K562 (cell line): ENCODE results near the gene XYLB. TPM values are rescaled to one million over a fixed set of nuclear protein-coding genes. Genes with fewer than 3 reads are reported as not detected.

Experiments used
- ARHGAP35 ChIP-seq: fragments of 450-650 bp; IDR thresholded peaks from 2 replicates; pipeline ENCODE4 v1.6.1; 2018; ENCODE audit not compliant: partially characterized antibody
- CEBPG ChIP-seq, 3 experiments: fragments of 200-800 bp in 1 of 3; sonication (Bioruptor generic) in 1 of 3; sonication (generic) in 1 of 3; formaldehyde crosslinking in 1 of 3; IDR thresholded peaks in 2 of 3; conservative IDR thresholded peaks in 1 of 3; 2 replicates each; pipeline versions ENCODE4 v1.6.1 to v1.8.0; 2016 to 2022; ENCODE audit warnings: missing compliant biosample characterization in 2 of 3, missing genetic modification characterization in 2 of 3, mild to moderate bottlenecking in 1 of 3, missing genetic modification reagents in 1 of 3
- CHCHD3 ChIP-seq: fragments of 250-450 bp; sonication (Bioruptor Pico); IDR thresholded peaks from 2 replicates; pipeline ENCODE4 v2.1.2; 2022; ENCODE audit warnings: mild to moderate bottlenecking
- CUX1 ChIP-seq: fragments of 200-800 bp; sonication (Bioruptor generic); IDR thresholded peaks from 2 replicates; pipeline ENCODE4 v1.6.1; 2016; ENCODE audit warnings: missing genetic modification characterization, missing compliant biosample characterization
- DIDO1 ChIP-seq: fragments of 450-650 bp; IDR thresholded peaks from 2 replicates; pipeline ENCODE4 v1.6.1; 2016; ENCODE audit warnings: low read depth, missing biosample characterization, missing genetic modification characterization
- DNMT1 ChIP-seq: fragments of 450-650 bp; IDR thresholded peaks from 2 replicates; pipeline ENCODE4 v1.6.1; 2016; ENCODE audit warnings: antibody characterized with exemption, mild to moderate bottlenecking
- HCFC1 ChIP-seq: IDR thresholded peaks from 2 replicates; pipeline ENCODE4 v1.6.1; 2012; ENCODE audit warnings: low read depth, low read length, improper control_type of control experiment
- HMG20B ChIP-seq: fragments of 250-450 bp; sonication (Bioruptor Pico); IDR thresholded peaks from 2 replicates; pipeline ENCODE4 v1.5.0; 2021; ENCODE audit warnings: mild to moderate bottlenecking
- LARP7 ChIP-seq: fragments of 450-650 bp; IDR thresholded peaks from 2 replicates; pipeline ENCODE4 v1.6.1; 2016
- MCM7 ChIP-seq, 2 experiments: fragments of 450-650 bp; IDR thresholded peaks; 2 replicates each; pipeline ENCODE4 v1.6.1; 2016 to 2018
- MTA2 ChIP-seq: fragments of 450-650 bp; IDR thresholded peaks from 2 replicates; pipeline ENCODE4 v1.6.1; 2016; ENCODE audit warnings: low read depth
- NONO ChIP-seq, 2 experiments: fragments of 200-400 bp in 1 of 2; fragments of 450-650 bp in 1 of 2; formaldehyde crosslinking in 1 of 2; IDR thresholded peaks; 2 replicates each; pipeline ENCODE4 v1.6.1; 2017; ENCODE audit warnings: low read depth in 2 of 2, mild to moderate bottlenecking in 2 of 2, moderate library complexity in 2 of 2, low read length in 1 of 2
- POLR2AphosphoS5 ChIP-seq: IDR thresholded peaks from 2 replicates; pipeline ENCODE4 v1.6.1; 2011; ENCODE audit warnings: mild to moderate bottlenecking, low read depth, low read length, moderate library complexity; ENCODE audit not compliant: control insufficient read depth, insufficient read depth
- PTTG1 ChIP-seq: fragments of 450-650 bp; IDR thresholded peaks from 2 replicates; pipeline ENCODE4 v1.6.1; 2016; ENCODE audit warnings: low read depth, mild to moderate bottlenecking, missing genetic modification characterization, missing compliant biosample characterization
- RBBP5 ChIP-seq: fragments of 200-600 bp; sonication (generic); IDR thresholded peaks from 2 replicates; pipeline ENCODE4 v1.6.1; 2012; ENCODE audit warnings: borderline replicate concordance, mild to moderate bottlenecking, low read length, control low read depth, inconsistent platforms; ENCODE audit not compliant: insufficient read depth, poor library complexity, severe bottlenecking
- SMAD3 ChIP-seq: fragments of 450-650 bp; formaldehyde crosslinking; conservative IDR thresholded peaks from 2 replicates; pipeline ENCODE4 v1.4.0; 2020; ENCODE audit warnings: mild to moderate bottlenecking
- SRF ChIP-seq, 2 experiments: fragments of 250-450, 450-650 bp in 1 of 2; sonication (Bioruptor Pico) in 1 of 2; sonication (generic) in 1 of 2; formaldehyde crosslinking; IDR thresholded peaks; 2 replicates each; pipeline versions ENCODE4 v1.5.0 to v1.5.1; 2020 to 2022; ENCODE audit warnings: mild to moderate bottlenecking in 1 of 2, missing genetic modification reagents in 1 of 2
- TCF7 ChIP-seq: sonication (generic); IDR thresholded peaks from 2 replicates; pipeline ENCODE4 v1.6.1; 2016; ENCODE audit warnings: antibody characterized with exemption, borderline replicate concordance
- ZBTB8A ChIP-seq: fragments of 450-650 bp; IDR thresholded peaks from 2 replicates; pipeline ENCODE4 v1.6.1; 2018; ENCODE audit warnings: mild to moderate bottlenecking, moderate library complexity; ENCODE audit not compliant: partially characterized antibody
- ZC3H4 ChIP-seq: sonication (generic); formaldehyde crosslinking; IDR thresholded peaks from 2 replicates; pipeline ENCODE4 v1.9.0; 2021; ENCODE audit warnings: missing genetic modification reagents, borderline replicate concordance
- polyA plus RNA-seq, 8 experiments: library from polyadenylated mRNA; depleted of rRNA in 4 of 8; stranded (reverse) in 5 of 8; unstranded in 3 of 8; fragments of >200 nt; fragmentation: Nextera tagmentation in 2 of 8; fragmentation: Illumina TruSeq in 1 of 8; extraction: Ambion mirVana in 2 of 8; extraction: Trizol in 1 of 8; gene quantifications; 2 replicates each; pipeline versions ENCODE4 v1.2.1 to v1.2.3, GENCODE V29; 2011 to 2014; ENCODE audit warnings: inconsistent platforms in 1 of 8, missing spikeins in 1 of 8
- total RNA-seq, 7 experiments: library from RNA; depleted of rRNA in 6 of 7; stranded (reverse); fragments of >200 nt in 6 of 7; fragmentation: Illumina TruSeq in 2 of 7; extraction: Trizol in 2 of 7; gene quantifications; 2 replicates each; pipeline versions ENCODE4 v1.2.1 to v1.2.3, GENCODE V29; 2011 to 2021; ENCODE audit warnings: low replicate concordance in 1 of 7
- TF ChIP-seq, protein P1 (sequence below): fragments of 450-650 bp; formaldehyde crosslinking; IDR thresholded peaks from 2 replicates; pipeline ENCODE4 v1.4.0; 2020; ENCODE audit warnings: mild to moderate bottlenecking, moderate library complexity

The XYLB gene
- total and polyA plus RNA-seq, 9 of the 15 experiments (the other 6 are each of a cell fraction or from before 2014, with no cell fraction given): 4.0 to 20.2 (median 13.2) TPM

DNA sequence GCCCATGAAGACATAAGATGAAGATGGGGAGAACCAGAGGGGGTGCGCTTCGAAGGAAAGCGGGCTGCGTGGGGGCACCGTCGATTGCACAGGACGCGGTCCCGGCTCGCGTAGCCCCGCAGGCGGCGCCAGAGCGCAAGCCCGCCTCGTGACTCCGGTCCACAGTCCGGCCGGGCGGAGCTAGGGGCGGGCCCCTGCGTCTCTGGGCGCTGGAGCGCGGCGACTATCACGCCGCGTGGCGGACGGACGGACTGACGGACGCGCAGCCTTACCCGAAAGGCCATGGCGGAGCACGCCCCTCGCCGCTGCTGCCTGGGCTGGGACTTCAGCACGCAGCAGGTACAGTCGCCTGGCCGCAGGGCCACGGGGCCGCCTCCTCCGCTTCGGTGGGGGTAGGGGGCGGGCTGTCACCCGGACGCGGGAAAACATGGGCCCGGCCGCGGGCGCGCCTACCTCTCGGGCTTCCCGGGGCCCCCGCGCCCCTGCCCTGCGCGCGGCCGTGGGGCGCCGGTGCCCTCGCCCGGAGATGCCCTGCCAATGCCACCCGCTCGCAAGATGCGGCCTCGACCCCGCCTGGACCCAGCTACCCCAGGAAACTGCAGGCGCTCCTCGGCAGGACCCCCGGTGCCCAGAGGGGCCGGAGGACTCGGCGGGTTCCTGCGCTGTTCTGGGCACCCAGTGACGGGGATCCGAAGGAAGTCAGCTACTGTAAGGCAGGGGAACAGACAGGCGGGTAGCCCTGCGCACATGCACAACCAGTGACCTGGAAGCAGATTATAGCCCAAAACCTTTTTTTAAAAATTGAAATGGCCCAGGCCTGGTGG, at the start of gene XYLB (continued):
- TF ChIP-seq LARP7 (no peak; the same call in 1 of the 2 replicates), CHCHD3 (CRISPR knock-in tag) (no peak), PTTG1 (no peak), MCM7 (IDR thresholded peaks at IDR 0.05) (no peak), NONO (IDR thresholded peaks at IDR 0.05; ENCODE audit: low read depth in 2 of 2, low read length in 1 of 2) (peak; percentile 74 to 75; a peak in 2 of 4 replicates), CEBPG (CRISPR knock-in tag; IDR thresholded peaks at IDR 0.05) (peak; percentile 76), CEBPG (tag; conservative IDR thresholded peaks at IDR 0.05 in 1 of 2, IDR thresholded peaks at IDR 0.05 in 1 of 2) (peak in 1 of 2 experiments; percentile 20; a peak in 1 of 4 replicates), CUX1 (CRISPR knock-in tag) (no peak; the same call in 1 of the 2 replicates), ARHGAP35 (no peak), DNMT1 (no peak), RBBP5 (peak; percentile 92), ZBTB8A (no peak), POLR2AphosphoS5 (peak; percentile 56; the same call in 1 of the 2 replicates), MTA2 (peak; percentile 52; the same call in 1 of the 2 replicates), ZC3H4 (CRISPR knock-in tag) (no peak), HMG20B (CRISPR knock-in tag) (no peak), TCF7 (0 out of 2 replicates have a peak, but pooled peaks have one; percentile 70), HCFC1 (peak; percentile 63; the same call in 1 of the 2 replicates), DIDO1 (peak; percentile 67; the same call in 1 of the 2 replicates), SMAD3 (CRISPR knock-in tag) (peak; percentile 77; the same call in 1 of the 2 replicates), SRF (CRISPR knock-in tag; IDR thresholded peaks at IDR 0.05) (no peak)
- TF ChIP-seq, protein P1, sequence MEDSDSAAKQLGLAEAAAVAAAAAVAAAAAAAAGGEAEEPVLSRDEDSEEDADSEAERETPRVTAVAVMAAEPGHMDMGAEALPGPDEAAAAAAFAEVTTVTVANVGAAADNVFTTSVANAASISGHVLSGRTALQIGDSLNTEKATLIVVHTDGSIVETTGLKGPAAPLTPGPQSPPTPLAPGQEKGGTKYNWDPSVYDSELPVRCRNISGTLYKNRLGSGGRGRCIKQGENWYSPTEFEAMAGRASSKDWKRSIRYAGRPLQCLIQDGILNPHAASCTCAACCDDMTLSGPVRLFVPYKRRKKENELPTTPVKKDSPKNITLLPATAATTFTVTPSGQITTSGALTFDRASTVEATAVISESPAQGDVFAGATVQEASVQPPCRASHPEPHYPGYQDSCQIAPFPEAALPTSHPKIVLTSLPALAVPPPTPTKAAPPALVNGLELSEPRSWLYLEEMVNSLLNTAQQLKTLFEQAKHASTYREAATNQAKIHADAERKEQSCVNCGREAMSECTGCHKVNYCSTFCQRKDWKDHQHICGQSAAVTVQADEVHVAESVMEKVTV (CRISPR knock-in tag): no peak
